SJCRH30 (cell line): ENCODE data around the gene TUBGCP3. TPM values are rescaled to one million over a fixed set of nuclear protein-coding genes. Genes with fewer than 3 reads are reported as not detected.

Experiments
- DNase-seq, 2 experiments: peaks; one replicate each; pipeline ENCODE4 v3.0.0-alpha.2; 2015 to 2020
- H3K27ac ChIP-seq: fragments of 250-450 bp; sonication (Bioruptor Pico); 2 replicates; pipeline ENCODE4 v1.5.1; 2020; ENCODE audit warnings: mild to moderate bottlenecking, moderate library complexity
- H3K27me3 ChIP-seq: fragments of 250-450 bp; sonication (Bioruptor Pico); 2 replicates; pipeline ENCODE4 v1.5.1; 2020; ENCODE audit warnings: mild to moderate bottlenecking, moderate library complexity
- H3K36me3 ChIP-seq: fragments of 250-450 bp; sonication (Bioruptor Pico); 2 replicates; pipeline ENCODE4 v1.5.1; 2020; ENCODE audit warnings: mild to moderate bottlenecking, moderate library complexity
- H3K4me1 ChIP-seq: fragments of 250-450 bp; sonication (Bioruptor Pico); 2 replicates; pipeline ENCODE4 v1.5.1; 2020; ENCODE audit warnings: mild to moderate bottlenecking, moderate library complexity
- H3K4me3 ChIP-seq: fragments of 250-450 bp; sonication (Bioruptor Pico); 2 replicates; pipeline ENCODE4 v1.5.1; 2020; ENCODE audit warnings: mild to moderate bottlenecking, moderate library complexity
- H3K9me3 ChIP-seq: fragments of 250-450 bp; sonication (Bioruptor Pico); replicated peaks from 2 replicates; pipeline ENCODE4 v1.5.1; 2020; ENCODE audit warnings: mild to moderate bottlenecking, moderate library complexity
- total RNA-seq: library from RNA; depleted of rRNA; stranded (reverse); fragments of >200 nt; shearing (Covaris generic); gene quantifications from 2 replicates; pipeline ENCODE4 v1.2.3, GENCODE V29; 2014

The TUBGCP3 gene
- total RNA-seq, 1 experiment from 2014 or later = 32.9 TPM

DNA sequence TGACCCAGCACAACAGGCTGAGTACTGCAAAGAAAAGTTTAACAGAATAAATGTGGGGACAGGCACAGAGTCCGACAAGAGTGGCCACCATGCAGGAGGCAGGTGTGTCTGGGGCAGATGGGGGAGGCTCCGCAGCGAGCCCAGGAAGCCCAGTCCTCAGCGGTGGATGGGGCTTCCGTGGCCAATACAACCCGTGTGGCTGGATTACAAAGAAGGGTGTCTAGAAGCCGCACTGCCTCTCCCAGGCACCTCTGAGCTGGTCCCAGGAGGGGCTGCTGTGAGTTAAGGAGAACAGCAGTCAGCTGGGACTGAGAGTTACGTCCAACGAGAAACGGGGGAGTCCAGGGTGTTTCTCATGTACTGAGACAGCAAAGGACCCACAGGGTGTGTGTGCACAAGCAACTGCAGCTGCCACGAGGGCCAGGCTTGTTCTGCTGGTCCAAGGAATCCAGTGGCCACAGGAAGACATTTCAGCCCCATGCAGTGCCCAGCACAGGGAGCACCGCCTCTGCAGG is 141.5 kb downstream of the TUBGCP3 start:
- Histone ChIP-seq H3K9me3 (no peaks in the 10 kb centered on the region), H3K36me3 (no peaks in the 10 kb centered on the region), H3K27me3 (peaks cover 3% of the 10 kb centered on the region; the same call in 1 of the 2 replicates), H3K27ac (no peak overlapping the region), H3K4me3 (no peak overlapping the region), H3K4me1 (no peaks in the 10 kb centered on the region)
- no peak for DNase-seq

DNA sequence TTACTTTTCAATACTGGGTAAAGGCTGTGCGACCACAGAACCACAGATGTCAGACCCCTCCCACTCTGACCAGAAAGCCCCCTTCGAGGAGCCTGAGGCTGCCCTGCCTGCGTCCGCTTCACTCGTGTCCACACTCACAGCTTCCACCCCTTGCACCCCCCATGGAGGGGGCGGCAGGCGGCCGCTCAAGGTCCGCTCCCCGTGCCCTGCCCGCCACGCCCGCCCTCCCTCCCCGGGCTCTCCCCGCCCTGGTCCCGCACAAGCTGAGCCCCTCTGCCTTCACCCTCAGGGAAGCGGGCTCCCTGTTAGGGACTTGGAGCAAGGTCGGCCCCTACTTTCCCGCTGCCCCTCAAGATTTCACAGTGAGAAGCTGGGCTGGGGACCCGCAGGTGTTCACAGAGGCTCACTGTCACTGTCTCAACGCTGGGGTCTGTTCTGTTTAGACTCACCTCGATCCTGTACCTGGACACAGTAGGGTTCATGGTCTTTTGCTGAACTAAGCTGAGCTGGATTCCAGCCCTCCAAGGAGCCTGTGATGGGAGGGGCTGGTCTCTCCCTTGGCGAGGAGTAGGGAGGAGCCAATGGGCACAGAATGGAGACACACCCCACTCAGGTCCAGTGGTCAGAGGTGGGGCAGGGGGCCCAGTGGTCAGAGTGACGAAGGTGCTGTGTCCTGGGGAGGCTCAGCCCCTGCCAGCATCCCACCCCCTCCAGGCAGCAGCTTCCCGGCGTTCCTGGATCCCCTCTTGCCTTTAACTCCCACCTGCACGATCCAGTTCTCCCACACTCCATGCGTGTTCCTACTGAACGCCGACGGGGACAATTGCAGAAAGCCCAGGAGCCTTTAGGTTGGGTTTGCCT is 142.3 kb downstream of the TUBGCP3 start:
- Histone ChIP-seq H3K36me3 (no peaks in the 10 kb centered on the region), H3K4me3 (no peak overlapping the region), H3K27ac (no peak overlapping the region), H3K4me1 (no peaks in the 10 kb centered on the region), H3K9me3 (no peaks in the 10 kb centered on the region), H3K27me3 (peaks cover 3% of the 10 kb centered on the region; the same call in 1 of the 2 replicates)
- DNase-seq = no peak

DNA sequence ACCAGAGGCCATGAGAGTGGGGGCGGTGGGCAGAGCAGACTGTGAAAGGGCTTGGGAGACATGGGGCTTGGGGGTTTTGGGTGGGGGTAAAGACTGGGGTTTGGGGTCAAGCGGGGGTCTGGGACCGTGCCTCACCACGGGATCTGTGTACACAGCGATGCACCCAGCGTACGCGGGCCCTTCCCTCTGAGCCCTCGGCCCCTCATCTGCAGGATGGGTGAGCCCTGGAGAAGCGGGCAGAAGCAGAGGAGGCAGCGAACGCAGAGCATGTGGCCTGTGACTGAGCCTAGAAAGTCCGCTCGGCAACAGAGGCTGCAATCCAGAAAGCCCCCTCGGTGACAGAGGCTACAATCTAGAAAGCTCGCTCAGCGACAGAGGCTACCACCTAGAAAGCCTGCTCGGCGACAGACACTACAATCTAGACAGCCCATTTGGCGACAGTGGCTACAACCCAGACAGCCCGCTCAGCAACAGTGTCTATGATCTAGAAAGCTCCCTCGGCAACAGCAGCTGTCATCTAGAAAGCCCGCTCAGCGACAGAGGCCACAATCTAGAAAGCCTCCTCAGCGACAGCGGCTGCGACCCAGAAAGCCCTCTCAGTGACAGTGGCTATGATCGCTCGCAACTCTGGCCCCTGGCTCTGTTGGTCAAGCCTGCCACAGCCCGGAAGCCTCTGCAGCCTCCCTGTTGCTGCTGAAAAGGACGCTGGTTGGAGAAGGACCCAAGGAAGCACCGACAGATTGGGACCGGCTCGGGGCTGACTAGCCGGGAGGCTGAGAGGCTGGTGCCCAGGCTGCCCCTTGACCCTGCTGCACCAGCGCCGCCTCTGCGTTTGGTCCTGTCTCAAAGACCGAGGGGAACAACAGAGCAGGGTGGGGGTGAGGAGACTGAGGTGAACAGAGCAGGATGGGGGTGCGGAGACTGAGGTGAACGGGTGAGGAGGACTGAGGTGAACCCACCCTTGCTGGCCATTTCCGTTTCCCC is 143.2 kb downstream of the TUBGCP3 start:
- peaks cover 3% of the 10 kb centered on the region; the same call in 1 of the 2 replicates for H3K27me3 ChIP-seq

GRCh38 chr13:112443995-112444311 is 144.0 kb downstream of the TUBGCP3 start:
- Histone ChIP-seq H3K4me3 (no peak overlapping the region), H3K27me3 (peaks cover 3% of the 10 kb centered on the region; the same call in 1 of the 2 replicates), H3K9me3 (no peaks in the 10 kb centered on the region), H3K4me1 (no peaks in the 10 kb centered on the region), H3K27ac (no peak overlapping the region), H3K36me3 (no peaks in the 10 kb centered on the region)
- DNase-seq = peak; percentile 51 to 72

More for the DNA sequence above, 143.2 kb downstream of the TUBGCP3 start:
- Histone ChIP-seq H3K4me3 (no peak overlapping the region), H3K9me3 (no peaks in the 10 kb centered on the region), H3K36me3 (no peaks in the 10 kb centered on the region), H3K27ac (no peak overlapping the region), H3K4me1 (no peaks in the 10 kb centered on the region)
- DNase-seq = no peak

- peak in 1 of 2 experiments; percentile 45 for DNase-seq
- H3K27me3 ChIP-seq = peaks cover 3% of the 10 kb centered on the region; the same call in 1 of the 2 replicates
- no peaks in the 10 kb centered on the region for H3K36me3 ChIP-seq
Observed at GRCh38 chr13:112443191-112443994, 144.6 kb downstream of the TUBGCP3 start.

GRCh38 chr13:112442483-112443090 is 145.4 kb downstream of the TUBGCP3 start:
- H3K27me3 ChIP-seq = peaks cover 3% of the 10 kb centered on the region; the same call in 1 of the 2 replicates
- no peaks in the 10 kb centered on the region for H3K9me3 ChIP-seq
- no peak overlapping the region for H3K4me3 ChIP-seq
- H3K27ac ChIP-seq = no peak overlapping the region
- peak; percentile 37 to 57 for DNase-seq
- no peaks in the 10 kb centered on the region for H3K4me1 ChIP-seq
- H3K36me3 ChIP-seq = no peaks in the 10 kb centered on the region

More at GRCh38 chr13:112443191-112443994, 144.6 kb downstream of the TUBGCP3 start:
- no peak overlapping the region for H3K27ac ChIP-seq
- no peaks in the 10 kb centered on the region for H3K4me1 ChIP-seq
- H3K9me3 ChIP-seq = no peaks in the 10 kb centered on the region
- no peak overlapping the region for H3K4me3 ChIP-seq

- no peaks in the 10 kb centered on the region for H3K36me3 ChIP-seq
- H3K27me3 ChIP-seq = peaks cover 3% of the 10 kb centered on the region; the same call in 1 of the 2 replicates
- DNase-seq = no peak
- no peak overlapping the region for H3K4me3 ChIP-seq
- no peaks in the 10 kb centered on the region for H3K9me3 ChIP-seq
- H3K4me1 ChIP-seq = no peaks in the 10 kb centered on the region
- no peak overlapping the region for H3K27ac ChIP-seq
Observed at GRCh38 chr13:112441779-112442310, 146.1 kb downstream of the TUBGCP3 start.

- Histone ChIP-seq H3K9me3 (no peaks in the 10 kb centered on the region), H3K27me3 (peaks cover 3% of the 10 kb centered on the region; the same call in 1 of the 2 replicates), H3K4me1 (no peaks in the 10 kb centered on the region), H3K36me3 (no peaks in the 10 kb centered on the region), H3K27ac (no peak overlapping the region), H3K4me3 (no peak overlapping the region)
- no peak for DNase-seq
Observed at GRCh38 chr13:112441226-112441625, 146.7 kb downstream of the TUBGCP3 start.

- Histone ChIP-seq H3K9me3 (no peaks in the 10 kb centered on the region), H3K27ac (no peak overlapping the region), H3K36me3 (no peaks in the 10 kb centered on the region), H3K4me3 (no peak overlapping the region), H3K4me1 (no peaks in the 10 kb centered on the region), H3K27me3 (peaks cover 3% of the 10 kb centered on the region; the same call in 1 of the 2 replicates)
- no peak for DNase-seq
Observed at GRCh38 chr13:112438515-112438914, 149.4 kb downstream of the TUBGCP3 start.

GRCh38 chr13:112438094-112438493 is 149.9 kb downstream of the TUBGCP3 start:
- no peak for DNase-seq
- H3K27me3 ChIP-seq = peaks cover 1% of the 10 kb centered on the region; the same call in 1 of the 2 replicates

GRCh38 chr13:112435973-112436372 is 152.0 kb downstream of the TUBGCP3 start:
- Histone ChIP-seq H3K9me3 (no peaks in the 10 kb centered on the region), H3K36me3 (no peaks in the 10 kb centered on the region), H3K27me3 (no peaks in the 10 kb centered on the region), H3K4me3 (no peak overlapping the region), H3K4me1 (no peaks in the 10 kb centered on the region), H3K27ac (no peak overlapping the region)
- DNase-seq = no peak

More at GRCh38 chr13:112438094-112438493, 149.9 kb downstream of the TUBGCP3 start:
- Histone ChIP-seq H3K4me3 (no peak overlapping the region), H3K9me3 (no peaks in the 10 kb centered on the region), H3K4me1 (no peaks in the 10 kb centered on the region), H3K27ac (no peak overlapping the region), H3K36me3 (no peaks in the 10 kb centered on the region)
